GM12865 (cell line): ENCODE measurements around the gene AGBL2.

Source experiments
- DNase-seq: peaks from one replicate; pipeline ENCODE4 v3.0.0; 2010; ENCODE audit warnings: low read depth
- H3K4me3 ChIP-seq: 2 replicates; pipeline ENCODE4 v1.5.1; 2011; ENCODE audit warnings: mild to moderate bottlenecking, low read depth, low read length, control low read depth
- TF ChIP-seq, protein P1 (sequence below): IDR thresholded peaks from 2 replicates; pipeline ENCODE4 v1.5.1; 2011; ENCODE audit warnings: low read length, control low read depth, low read depth, inconsistent platforms; ENCODE audit not compliant: insufficient read depth; ENCODE audit errors: missing control alignments

Gene AGBL2

GRCh38 chr11:47611348-47611794 is 103.8 kb downstream of the AGBL2 start:
- TF ChIP-seq, protein P1, sequence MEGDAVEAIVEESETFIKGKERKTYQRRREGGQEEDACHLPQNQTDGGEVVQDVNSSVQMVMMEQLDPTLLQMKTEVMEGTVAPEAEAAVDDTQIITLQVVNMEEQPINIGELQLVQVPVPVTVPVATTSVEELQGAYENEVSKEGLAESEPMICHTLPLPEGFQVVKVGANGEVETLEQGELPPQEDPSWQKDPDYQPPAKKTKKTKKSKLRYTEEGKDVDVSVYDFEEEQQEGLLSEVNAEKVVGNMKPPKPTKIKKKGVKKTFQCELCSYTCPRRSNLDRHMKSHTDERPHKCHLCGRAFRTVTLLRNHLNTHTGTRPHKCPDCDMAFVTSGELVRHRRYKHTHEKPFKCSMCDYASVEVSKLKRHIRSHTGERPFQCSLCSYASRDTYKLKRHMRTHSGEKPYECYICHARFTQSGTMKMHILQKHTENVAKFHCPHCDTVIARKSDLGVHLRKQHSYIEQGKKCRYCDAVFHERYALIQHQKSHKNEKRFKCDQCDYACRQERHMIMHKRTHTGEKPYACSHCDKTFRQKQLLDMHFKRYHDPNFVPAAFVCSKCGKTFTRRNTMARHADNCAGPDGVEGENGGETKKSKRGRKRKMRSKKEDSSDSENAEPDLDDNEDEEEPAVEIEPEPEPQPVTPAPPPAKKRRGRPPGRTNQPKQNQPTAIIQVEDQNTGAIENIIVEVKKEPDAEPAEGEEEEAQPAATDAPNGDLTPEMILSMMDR: no peak
- peak; percentile 54 for DNase-seq
- H3K4me3 ChIP-seq: no peak overlapping the region

DNA sequence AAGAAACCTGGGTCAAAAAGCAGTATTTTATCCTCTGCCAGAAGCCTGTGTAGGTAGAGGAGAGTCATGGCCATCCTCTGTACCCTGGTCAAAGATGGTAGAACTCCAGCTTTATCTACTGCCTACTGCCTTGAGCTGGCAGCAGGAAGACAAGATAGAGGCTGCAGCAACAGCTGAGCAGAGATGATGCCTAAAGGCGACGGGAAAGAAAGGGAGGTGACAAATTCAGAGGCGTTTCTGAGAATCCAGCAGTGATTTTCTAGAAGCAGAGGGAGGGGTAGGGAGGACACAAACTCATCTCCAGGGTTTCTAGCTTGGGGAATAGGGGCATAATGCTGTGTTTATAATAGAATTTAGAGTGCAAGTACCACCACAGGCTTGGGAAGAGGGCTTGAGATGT is 105.5 kb downstream of the AGBL2 start:
- H3K4me3 ChIP-seq: no peak overlapping the region
- TF ChIP-seq, protein P1: no peak
- DNase-seq: no peak
